ENCODE measurements around the gene ZNF286A. TPM values are rescaled to one million over a fixed set of nuclear protein-coding genes. Genes with fewer than 3 reads are reported as not detected.

ZNF286A gene
- polyA plus RNA-seq, 3 donors, result 2.3 to 3.2 (median 2.9) TPM

GRCh38 chr17:15650741-15651582, 48.6 kb upstream of the ZNF286A start:
- Histone ChIP-seq H3K27ac (ENCODE audit: low read depth in 1 of 2, low read length in 2 of 2) (peak overlapping the region; percentile 50 to 81), H3K79me2 (ENCODE audit: insufficient read depth, low read length) (no peaks in the 10 kb centered on the region), H3K4me3 (replicated peaks in 1 of 3; ENCODE audit: low read depth in 2 of 3, low read length in 3 of 3) (peak overlapping the region; percentile 30 to 81 (median 41)), H3K4me1 (ENCODE audit: control insufficient read depth in 1 of 2, insufficient read depth in 2 of 2, low read length in 2 of 2) (peaks cover 17 to 25% of the 10 kb centered on the region in 2 donors), H3K4me2 (replicated peaks; ENCODE audit: extremely low read depth, low read length, poor library complexity, severe bottlenecking) (peak overlapping the region; percentile 99), H3K36me3 (replicated peaks in 1 of 2; ENCODE audit: control insufficient read depth in 1 of 2, insufficient read depth in 2 of 2, low read length in 2 of 2) (no peaks in the 10 kb centered on the region), H3K27me3 (ENCODE audit: control insufficient read depth in 2 of 2, insufficient read depth in 2 of 2, low read length in 2 of 2) (no peaks in the 10 kb centered on the region), H3K9ac (ENCODE audit: insufficient read depth, low read length, poor library complexity, severe bottlenecking) (peak overlapping the region; percentile 69), H4K20me1 (ENCODE audit: insufficient read depth, low read length) (no peaks in the 10 kb centered on the region), H3K9me3 (replicated peaks in 1 of 2; ENCODE audit: control insufficient read depth in 1 of 2, insufficient read depth in 1 of 2, low read length in 2 of 2) (no peaks in the 10 kb centered on the region), H2AFZ (ENCODE audit: insufficient read depth, low read depth, low read length, poor library complexity, severe bottlenecking) (peak overlapping the region; percentile 93)
- peaks cover 25% of the 10 kb centered on the region for H3K4me1 Mint-ChIP-seq
- no peaks in the 10 kb centered on the region for H3K27me3 Mint-ChIP-seq (ENCODE audit: low read depth in 3 of 3)
- DNase-seq, result peak in 2 of 3 donors; percentile 1 to 11
- intact Hi-C loops (cut with micrococcal nuclease), result no loop called here
- TF ChIP-seq CTCF (IDR thresholded peaks at IDR 0.05), result no peak
- no peaks in the 10 kb centered on the region for H3K36me3 Mint-ChIP-seq
- H3K9me3 Mint-ChIP-seq, result no peaks in the 10 kb centered on the region
- peak overlapping the region; percentile 79 to 91 (median 88) for H3K27ac Mint-ChIP-seq
- WGBS (ENCODE audit: insufficient coverage), result 65% methylated on average over 14 of the region's 14 CpGs
- peak overlapping the region; percentile 79 to 89 for H3K4me3 Mint-ChIP-seq

GRCh38 chr17:15651583-15652110, 47.9 kb upstream of the ZNF286A start:
- peak overlapping the region; percentile 69 for H3K9ac ChIP-seq (ENCODE audit: insufficient read depth, low read length, poor library complexity, severe bottlenecking)
- no peaks in the 10 kb centered on the region for H4K20me1 ChIP-seq (ENCODE audit: insufficient read depth, low read length)
- peak overlapping the region; percentile 93 for H2AFZ ChIP-seq (ENCODE audit: insufficient read depth, low read depth, low read length, poor library complexity, severe bottlenecking)
- H3K79me2 ChIP-seq (ENCODE audit: insufficient read depth, low read length), result no peaks in the 10 kb centered on the region
- TF ChIP-seq CTCF (IDR thresholded peaks at IDR 0.05), result no peak
- Mint-ChIP-seq H3K36me3 (no peaks in the 10 kb centered on the region), H3K9me3 (no peaks in the 10 kb centered on the region), H3K4me1 (peaks cover 25% of the 10 kb centered on the region), H3K27me3 (ENCODE audit: low read depth in 3 of 3) (peaks cover 0 to 2% (median 0%) of the 10 kb centered on the region in 3 donors), H3K4me3 (peak overlapping the region; percentile 79 to 89), H3K27ac (peak overlapping the region; percentile 79 to 91 (median 88))
- peak overlapping the region; percentile 30 to 81 (median 41) for H3K4me3 ChIP-seq (replicated peaks in 1 of 3; ENCODE audit: low read depth in 2 of 3, low read length in 3 of 3)
- no peaks in the 10 kb centered on the region for H3K27me3 ChIP-seq (ENCODE audit: control insufficient read depth in 2 of 2, insufficient read depth in 2 of 2, low read length in 2 of 2)
- peaks cover 17 to 25% of the 10 kb centered on the region in 2 donors for H3K4me1 ChIP-seq (ENCODE audit: control insufficient read depth in 1 of 2, insufficient read depth in 2 of 2, low read length in 2 of 2)
- H3K9me3 ChIP-seq (replicated peaks in 1 of 2; ENCODE audit: control insufficient read depth in 1 of 2, insufficient read depth in 1 of 2, low read length in 2 of 2), result no peaks in the 10 kb centered on the region
- H3K4me2 ChIP-seq (replicated peaks; ENCODE audit: extremely low read depth, low read length, poor library complexity, severe bottlenecking), result peak overlapping the region; percentile 99
- peak overlapping the region; percentile 50 to 81 for H3K27ac ChIP-seq (ENCODE audit: low read depth in 1 of 2, low read length in 2 of 2)
- DNase-seq, result peak; percentile 92 to 95 (median 94)
- H3K36me3 ChIP-seq (replicated peaks in 1 of 2; ENCODE audit: control insufficient read depth in 1 of 2, insufficient read depth in 2 of 2, low read length in 2 of 2), result no peaks in the 10 kb centered on the region
- 0% methylated on average over 5 of the region's 8 CpGs for WGBS (ENCODE audit: insufficient coverage)
- intact Hi-C loops (cut with micrococcal nuclease), result no loop called here

Measured in CD14-positive monocyte (primary cell).